HepG2 (cell line): ENCODE measurements around the gene APOC3. TPM values are rescaled to one million over a fixed set of nuclear protein-coding genes. Genes with fewer than 3 reads are reported as not detected.

Experiments used
- ATAC-seq: fragments of 200-7000 bp; cut with Tn5 transposase; 3 replicates; pipeline ENCODE4 v1.9.1; 2020; ENCODE audit warnings: mild to moderate bottlenecking, moderate library complexity
- BruUV-seq: library from RNA; stranded (reverse); fragments of 400-500 nt; replicated peaks from 2 replicates; lab custom pipeline; 2021; lab: Mats Ljungman, UMichigan
- CTCF ChIA-PET: fragments of 300-600 bp; formaldehyde crosslinking; extraction: SDS; loops from one replicate; lab custom pipeline; 2021; ENCODE audit warnings: low total read pairs, inconsistent platforms, low intra/inter-chr PET ratio; lab: Yijun Ruan, JAX
- POLR2A ChIA-PET: fragments of 350-600 bp; sonication (Branson Sonifier 250); formaldehyde crosslinking; loops from one replicate; lab custom pipeline; 2020; ENCODE audit warnings: antibody characterized with exemption, inconsistent platforms; lab: Yijun Ruan, JAX
- DNase-seq: peaks from one replicate; pipeline ENCODE4 v3.0.0-alpha.2; 2015; ENCODE audit warnings: low spot score
- FAIRE-seq: peaks from 3 replicates; lab custom pipeline; 2011; peaks lifted over from hg19 to GRCh38; lab: Jason Lieb, UNC
- H2AFZ ChIP-seq: one replicate; pipeline ENCODE4 v1.6.1; 2011; ENCODE audit warnings: low read length, inconsistent platforms
- H3K27ac ChIP-seq: fragments of 300-600 bp; 3 replicates; pipeline ENCODE4 v1.8.0; 2011; ENCODE audit warnings: mixed run types, mild to moderate bottlenecking, mixed read lengths, low read length, inconsistent platforms; ENCODE audit not compliant: insufficient read depth; ENCODE audit errors: extremely low read length
- H3K27me3 ChIP-seq, 2 experiments: fragments of 200-600 bp in 1 of 2; 2 replicates in 1 of 2; 3 replicates in 1 of 2; pipeline versions ENCODE4 v1.6.0 to v1.8.0; 2011; ENCODE audit warnings: low read length in 2 of 2, mild to moderate bottlenecking in 2 of 2, moderate library complexity in 2 of 2, inconsistent platforms in 1 of 2; ENCODE audit not compliant: insufficient read depth in 2 of 2, control insufficient read depth in 1 of 2
- H3K36me3 ChIP-seq, 2 experiments: fragments of 200-600 bp in 1 of 2; replicated peaks in 1 of 2; 2 replicates in 1 of 2; 3 replicates in 1 of 2; pipeline versions ENCODE4 v1.5.1 to v1.8.0; 2011; ENCODE audit warnings: low read length in 2 of 2, inconsistent platforms in 1 of 2; ENCODE audit not compliant: insufficient read depth in 2 of 2, control insufficient read depth in 1 of 2
- H3K4me1 ChIP-seq: 2 replicates; pipeline ENCODE4 v1.5.1; 2012; ENCODE audit warnings: low read length, inconsistent platforms; ENCODE audit not compliant: insufficient read depth
- H3K4me2 ChIP-seq: 2 replicates; pipeline ENCODE4 v1.6.0; 2011; ENCODE audit warnings: low read depth, low read length, inconsistent platforms
- H3K4me3 ChIP-seq, 3 experiments: fragments of 200-600 bp in 1 of 3; sonication (generic), shearing (Covaris generic) in 1 of 3; replicated peaks in 1 of 3; 2 replicates each; pipeline ENCODE4 v1.5.1; 2011 to 2016; ENCODE audit warnings: low read length in 3 of 3, inconsistent platforms in 2 of 3, low read depth in 2 of 3, mild to moderate bottlenecking in 2 of 3, control low read depth in 1 of 3, mixed read lengths in 1 of 3; ENCODE audit not compliant: insufficient read depth in 1 of 3
- H3K79me2 ChIP-seq: one replicate; pipeline ENCODE4 v1.6.1; 2011; ENCODE audit warnings: low read length, inconsistent platforms; ENCODE audit not compliant: insufficient read depth
- H3K9ac ChIP-seq: 2 replicates; pipeline ENCODE4 v1.6.0; 2011; ENCODE audit warnings: mild to moderate bottlenecking, low read depth, low read length, inconsistent platforms; ENCODE audit not compliant: insufficient read depth
- H3K9me3 ChIP-seq: 2 replicates; pipeline ENCODE4 v1.5.1; 2012; ENCODE audit warnings: mild to moderate bottlenecking, low read length
- H4K20me1 ChIP-seq: 2 replicates; pipeline ENCODE4 v1.6.0; 2011; ENCODE audit warnings: inconsistent platforms, mild to moderate bottlenecking, low read length, moderate library complexity; ENCODE audit not compliant: insufficient read depth
- ATF2 ChIP-seq: sonication (generic); formaldehyde crosslinking; IDR thresholded peaks from 2 replicates; pipeline ENCODE4 v1.4.0; 2020; ENCODE audit warnings: missing genetic modification reagents
- EED ChIP-seq: sonication (generic); formaldehyde crosslinking; IDR thresholded peaks from 2 replicates; pipeline ENCODE4 v1.5.0; 2020; ENCODE audit warnings: mild to moderate bottlenecking, missing genetic modification reagents
- FOXC1 ChIP-seq: sonication (generic); formaldehyde crosslinking; IDR thresholded peaks from 2 replicates; pipeline ENCODE4 v1.8.0; 2022; ENCODE audit warnings: mild to moderate bottlenecking, missing genetic modification reagents, borderline replicate concordance
- FOXK1 ChIP-seq: sonication (generic); formaldehyde crosslinking; IDR thresholded peaks from 2 replicates; pipeline ENCODE4 v1.4.0; 2020; ENCODE audit warnings: low read depth, missing genetic modification reagents, borderline replicate concordance
- MATR3 ChIP-seq: sonication (generic); formaldehyde crosslinking; IDR thresholded peaks from 2 replicates; pipeline ENCODE4 v1.4.0; 2020; ENCODE audit warnings: missing genetic modification reagents
- MYNN ChIP-seq: sonication (generic); formaldehyde crosslinking; IDR thresholded peaks from 2 replicates; pipeline ENCODE4 v1.4.0; 2020; ENCODE audit warnings: mild to moderate bottlenecking, low read depth, missing genetic modification reagents
- RBFOX2 ChIP-seq: fragments of 200-400 bp; formaldehyde crosslinking; IDR thresholded peaks from 2 replicates; pipeline ENCODE4 v1.6.1; 2017; ENCODE audit warnings: low read depth, mild to moderate bottlenecking, low read length
- REPIN1 ChIP-seq: sonication (generic); formaldehyde crosslinking; IDR thresholded peaks from 2 replicates; pipeline ENCODE4 v1.8.0; 2022; ENCODE audit warnings: missing genetic modification reagents, low read depth, mild to moderate bottlenecking, borderline replicate concordance
- TSC22D2 ChIP-seq: sonication (generic); formaldehyde crosslinking; IDR thresholded peaks from 2 replicates; pipeline ENCODE4 v1.5.1; 2020; ENCODE audit warnings: missing genetic modification reagents, mild to moderate bottlenecking, borderline replicate concordance
- ZBTB38 ChIP-seq: sonication (generic); formaldehyde crosslinking; IDR thresholded peaks from 2 replicates; pipeline ENCODE4 v1.5.1; 2020; ENCODE audit warnings: mild to moderate bottlenecking, missing genetic modification reagents
- ZBTB8A ChIP-seq: sonication (generic); formaldehyde crosslinking; IDR thresholded peaks from 2 replicates; pipeline ENCODE4 v1.4.0; 2020; ENCODE audit warnings: mild to moderate bottlenecking, low read depth, missing genetic modification reagents, borderline replicate concordance
- ZNF20 ChIP-seq: sonication (generic); formaldehyde crosslinking; IDR thresholded peaks from 2 replicates; pipeline ENCODE4 v1.4.0; 2020; ENCODE audit warnings: mild to moderate bottlenecking, moderate library complexity, missing genetic modification reagents
- ZNF225 ChIP-seq: sonication (generic); formaldehyde crosslinking; IDR thresholded peaks from 2 replicates; pipeline ENCODE4 v1.4.0; 2020; ENCODE audit warnings: mild to moderate bottlenecking, missing genetic modification reagents
- ZNF577 ChIP-seq: sonication (generic); formaldehyde crosslinking; IDR thresholded peaks from 2 replicates; pipeline ENCODE4 v1.4.0; 2020; ENCODE audit warnings: mild to moderate bottlenecking, low read depth, missing genetic modification reagents, borderline replicate concordance
- ZNF691 ChIP-seq: sonication (generic); formaldehyde crosslinking; IDR thresholded peaks from 2 replicates; pipeline ENCODE4 v1.4.0; 2020; ENCODE audit warnings: missing genetic modification reagents, low read depth, mild to moderate bottlenecking, borderline replicate concordance
- WGBS: methylation state at CpG from one replicate; pipeline ENCODE4 v1.1.6; 2017; ENCODE audit warnings: low lambda C conversion rate; 5-methylcytosine and 5-hydroxymethylcytosine counted together
- in situ Hi-C: cut with HindIII; loops from 2 replicates; pipeline ENCODE4 v1.10.0; 2017; ENCODE audit warnings: low pct_unique_long_range_greater_than_20kb; ENCODE audit not compliant: extremely low pct_ligation_motif_present
- intact Hi-C: fragments of 100-400 bp; cut with micrococcal nuclease; formaldehyde crosslinking; loops from one replicate; pipeline ENCODE4 v1.10.0; 2022; ENCODE audit not compliant: unreplicated experiment
- polyA plus RNA-seq, 8 experiments: library from polyadenylated mRNA; depleted of rRNA in 3 of 8; stranded (reverse) in 7 of 8; unstranded in 1 of 8; fragments of >200 nt; fragmentation: Illumina TruSeq in 4 of 8; extraction: Trizol in 4 of 8; gene quantifications; 2 replicates each; pipeline versions ENCODE4 v1.2.1 to v1.2.3, GENCODE V29; 2011 to 2016; ENCODE audit warnings: low read depth in 4 of 8, missing spikeins in 1 of 8, mixed read lengths in 1 of 8; ENCODE audit not compliant: insufficient read depth in 1 of 8
- total RNA-seq, 5 experiments: library from RNA; depleted of rRNA; stranded (reverse); fragments of >200 nt; fragmentation: Illumina TruSeq; extraction: Trizol; gene quantifications; 2 replicates each; pipeline ENCODE4 v1.2.3, GENCODE V29; 2016; ENCODE audit warnings: low read depth in 1 of 5
- TF ChIP-seq, protein P1 (sequence below): fragments of 450-650 bp; IDR thresholded peaks from 2 replicates; pipeline ENCODE4 v1.6.1; 2016
- TF ChIP-seq, protein P2 (sequence below): sonication (generic); formaldehyde crosslinking; IDR thresholded peaks from 2 replicates; pipeline ENCODE4 v1.8.1; 2023; ENCODE audit warnings: mild to moderate bottlenecking, missing genetic modification reagents, borderline replicate concordance
- TF ChIP-seq, protein P3 (sequence below): sonication (generic); formaldehyde crosslinking; IDR thresholded peaks from 2 replicates; pipeline ENCODE4 v1.8.0; 2022; ENCODE audit warnings: missing genetic modification reagents, mild to moderate bottlenecking, borderline replicate concordance

The APOC3 gene
- total and polyA plus RNA-seq, 2 of the 13 experiments (the other 11 are each of a cell fraction or from before 2014, with no cell fraction given): 314 to 687 TPM

GRCh38 chr11:116835042-116835772 lies 5.5 kb downstream of the APOC3 start:
- H3K27ac ChIP-seq: peak overlapping the region; percentile 99
- no peak for TF ChIP-seq MYNN (CRISPR knock-in tag)
- TF ChIP-seq, protein P1, sequence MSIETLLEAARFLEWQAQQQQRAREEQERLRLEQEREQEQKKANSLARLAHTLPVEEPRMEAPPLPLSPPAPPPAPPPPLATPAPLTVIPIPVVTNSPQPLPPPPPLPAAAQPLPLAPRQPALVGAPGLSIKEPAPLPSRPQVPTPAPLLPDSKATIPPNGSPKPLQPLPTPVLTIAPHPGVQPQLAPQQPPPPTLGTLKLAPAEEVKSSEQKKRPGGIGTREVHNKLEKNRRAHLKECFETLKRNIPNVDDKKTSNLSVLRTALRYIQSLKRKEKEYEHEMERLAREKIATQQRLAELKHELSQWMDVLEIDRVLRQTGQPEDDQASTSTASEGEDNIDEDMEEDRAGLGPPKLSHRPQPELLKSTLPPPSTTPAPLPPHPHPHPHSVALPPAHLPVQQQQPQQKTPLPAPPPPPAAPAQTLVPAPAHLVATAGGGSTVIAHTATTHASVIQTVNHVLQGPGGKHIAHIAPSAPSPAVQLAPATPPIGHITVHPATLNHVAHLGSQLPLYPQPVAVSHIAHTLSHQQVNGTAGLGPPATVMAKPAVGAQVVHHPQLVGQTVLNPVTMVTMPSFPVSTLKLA: no peak
- no peak for TF ChIP-seq ZNF577 (CRISPR knock-in tag)
- no peak for TF ChIP-seq TSC22D2 (CRISPR knock-in tag)
- TF ChIP-seq, protein P2, sequence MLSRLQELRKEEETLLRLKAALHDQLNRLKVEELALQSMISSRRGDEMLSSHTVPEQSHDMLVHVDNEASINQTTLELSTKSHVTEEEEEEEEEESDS (CRISPR knock-in tag): peak; percentile 15; the same call in 1 of the 2 replicates
- peak; percentile 78; the same call in 1 of the 2 replicates for TF ChIP-seq ZBTB38 (CRISPR knock-in tag)
- no peak; the same call in 1 of the 2 replicates for TF ChIP-seq ZNF225 (CRISPR knock-in tag)
- peak; percentile 70 for TF ChIP-seq RBFOX2
- TF ChIP-seq REPIN1 (CRISPR knock-in tag): 0 out of 2 replicates have a peak, but pooled peaks have one; percentile 20
- TF ChIP-seq FOXK1 (CRISPR knock-in tag): no peak
- no peak for TF ChIP-seq ATF2 (CRISPR knock-in tag)
- 0 out of 2 replicates have a peak, but pooled peaks have one; percentile 71 for TF ChIP-seq EED
- TF ChIP-seq ZNF691 (CRISPR knock-in tag): peak; percentile 14; the same call in 1 of the 2 replicates
- TF ChIP-seq ZNF20 (CRISPR knock-in tag): 0 out of 2 replicates have a peak, but pooled peaks have one; percentile 3
- TF ChIP-seq, protein P3, sequence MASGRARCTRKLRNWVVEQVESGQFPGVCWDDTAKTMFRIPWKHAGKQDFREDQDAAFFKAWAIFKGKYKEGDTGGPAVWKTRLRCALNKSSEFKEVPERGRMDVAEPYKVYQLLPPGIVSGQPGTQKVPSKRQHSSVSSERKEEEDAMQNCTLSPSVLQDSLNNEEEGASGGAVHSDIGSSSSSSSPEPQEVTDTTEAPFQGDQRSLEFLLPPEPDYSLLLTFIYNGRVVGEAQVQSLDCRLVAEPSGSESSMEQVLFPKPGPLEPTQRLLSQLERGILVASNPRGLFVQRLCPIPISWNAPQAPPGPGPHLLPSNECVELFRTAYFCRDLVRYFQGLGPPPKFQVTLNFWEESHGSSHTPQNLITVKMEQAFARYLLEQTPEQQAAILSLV (CRISPR knock-in tag): no peak
- no peak for TF ChIP-seq FOXC1
- TF ChIP-seq MATR3 (CRISPR knock-in tag): no peak
- no peak for TF ChIP-seq ZBTB8A

More at GRCh38 chr11:116835042-116835772, 5.5 kb downstream of the APOC3 start:
- in situ Hi-C loops (loop anchor here (5.0 kb wide), 1 partner anchor 43 kb away; the partner anchor contains the start of gene APOA5), intact Hi-C loops (no loop called here)
- H3K4me1 ChIP-seq: peaks cover 87% of the 10 kb centered on the region
- DNase-seq (no peak), FAIRE-seq (no peak), ATAC-seq (no peak)
- H3K36me3 ChIP-seq: no peaks in the 10 kb centered on the region; a peak in 2 of 5 replicates
- H3K9me3 ChIP-seq: no peaks in the 10 kb centered on the region
- POLR2A ChIA-PET: interaction anchor here (0.6 to 18.4 kb wide), 22 partner anchors 8 to 310 kb away, joined by 3 to 1365 read pairs (median 16); partner anchors contain the start of genes APOA4, APOA5, APOC3 and BUD13
- no peaks in the 10 kb centered on the region for H3K27me3 ChIP-seq
- peak overlapping the region; percentile 75 to 95 (median 92) for H3K4me3 ChIP-seq
- BruUV-seq: no TSS peak
- peaks cover 9% of the 10 kb centered on the region; the same call in 1 of the 2 replicates for H4K20me1 ChIP-seq
- 47% methylated on average over 6 of the region's 28 CpGs for WGBS
- H2AFZ ChIP-seq: no peak overlapping the region
- H3K4me2 ChIP-seq: peak overlapping the region; percentile 92
- peaks cover 47% of the 10 kb centered on the region for H3K79me2 ChIP-seq
- peak overlapping the region; percentile 96 for H3K9ac ChIP-seq
- CTCF ChIA-PET: interaction anchor here (2.2 kb wide), 1 partner anchor 44 kb away, joined by 23 read pairs; the partner anchor contains the start of gene APOA5
